T47D (cell line): Measurements from ENCODE around the gene AAMDC.

ENCODE experiments used
- DNase-seq, 2 experiments: peaks; one replicate each; pipeline versions ENCODE4 v3.0.0 to v3.0.0-alpha.2; 2011 to 2012; ENCODE audit warnings: low read depth in 1 of 2, low spot score in 1 of 2
- JUND ChIP-seq: IDR thresholded peaks from 2 replicates; pipeline ENCODE4 v1.6.1; 2012; ENCODE audit warnings: low read depth
- in situ Hi-C: cut with HindIII; loops from 2 replicates; pipeline ENCODE4 v1.10.0; 2016; ENCODE audit warnings: low sequenced_read_pairs, low pct_unique_long_range_greater_than_20kb

Gene AAMDC

DNA sequence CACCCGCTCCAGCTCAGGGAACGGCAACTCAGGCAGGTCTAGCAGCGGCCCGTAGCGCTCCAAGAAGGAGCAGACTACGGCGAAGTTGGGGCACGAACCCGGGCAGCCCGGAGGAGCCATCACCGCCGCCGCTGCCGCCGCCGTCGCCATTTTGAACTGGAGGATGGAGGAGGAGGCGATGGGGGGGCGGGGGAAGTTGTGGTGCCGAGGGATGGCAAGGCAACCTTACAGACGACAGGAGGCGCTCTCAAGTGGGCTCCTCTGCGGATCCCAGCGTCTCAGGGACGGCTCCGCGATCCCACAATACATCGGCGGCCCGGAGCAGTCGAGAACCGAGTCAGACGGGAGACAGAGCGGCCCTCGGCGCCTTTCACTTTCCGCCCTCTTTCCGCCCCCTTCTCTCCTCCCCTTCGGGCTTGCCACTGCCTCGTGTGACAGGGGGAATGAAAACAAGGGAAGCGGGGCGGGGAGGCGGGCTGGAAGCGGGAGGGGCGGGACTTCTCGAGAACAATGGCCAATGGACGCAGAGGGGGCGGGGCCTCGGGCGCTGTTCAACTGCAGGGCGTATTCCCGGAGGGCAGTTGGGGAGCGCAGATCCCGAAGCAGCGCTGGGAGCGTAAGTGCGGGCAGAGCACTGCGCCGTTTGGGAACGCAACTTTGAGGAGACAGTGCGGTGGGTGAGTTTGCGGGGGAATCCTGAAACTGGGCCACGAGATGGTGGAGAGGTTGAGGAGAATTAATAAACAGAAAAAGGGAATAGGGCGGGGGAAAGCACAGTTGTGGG is at the start of gene AAMDC, which contains the start of gene RSF1:
Gene AAMDC, plus strand, starts transcription at position 580 of the 784 bp plus-strand sequence. CDS start 21,353 bp downstream, outside the sequence.
Gene RSF1, minus strand, starts transcription at position 158 of the 784 bp plus-strand sequence. Its CDS starts 8 bp downstream, at position 150.
- DNase-seq, result peak; percentile 91 to 99
- in situ Hi-C loops, result no loop called here
- TF ChIP-seq JUND, result no peak

DNA sequence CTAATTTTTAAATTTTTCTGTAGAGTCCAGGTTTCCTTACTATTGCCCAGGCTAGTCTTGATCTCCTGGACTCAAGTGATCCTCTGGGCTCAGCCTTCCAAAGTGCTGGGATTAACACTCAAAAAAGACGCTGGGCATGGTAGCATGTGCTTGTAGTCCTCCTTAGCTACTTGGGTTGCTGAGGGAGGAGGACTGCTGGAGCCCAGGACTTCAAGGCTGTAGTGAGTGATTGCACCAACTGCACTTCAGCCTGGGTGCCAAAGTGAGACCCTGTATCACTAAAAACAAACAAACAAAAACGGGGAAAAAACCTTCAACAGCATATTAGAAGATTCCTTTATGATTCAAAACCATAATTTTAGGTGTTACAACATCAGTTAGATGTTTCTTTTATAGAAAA is 45.0 kb upstream of the AAMDC start:
- no peak for TF ChIP-seq JUND
- no peak for DNase-seq
- in situ Hi-C loops, result no loop called here

DNA sequence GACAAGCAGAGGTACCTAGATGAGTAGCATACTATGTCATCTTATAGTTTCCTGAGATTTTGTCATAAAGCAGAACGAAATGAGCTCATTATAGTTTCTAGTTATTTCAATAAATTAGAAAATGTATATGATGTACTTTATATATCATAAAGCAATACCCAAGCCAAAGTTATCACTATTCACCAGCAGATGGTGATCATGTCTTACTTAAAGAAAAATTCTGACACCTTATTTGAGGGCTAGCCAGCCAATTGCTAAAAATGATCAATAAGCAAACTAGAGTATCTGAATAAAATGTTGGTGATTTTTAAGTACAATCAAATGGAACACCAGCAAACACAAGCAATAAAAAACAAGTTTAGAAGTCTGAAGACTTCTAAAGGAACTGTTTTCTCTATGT is 44.5 kb upstream of the AAMDC start:
- in situ Hi-C loops, result no loop called here
- no peak for TF ChIP-seq JUND
- DNase-seq, result peak in 1 of 2 experiments; percentile 58

DNA sequence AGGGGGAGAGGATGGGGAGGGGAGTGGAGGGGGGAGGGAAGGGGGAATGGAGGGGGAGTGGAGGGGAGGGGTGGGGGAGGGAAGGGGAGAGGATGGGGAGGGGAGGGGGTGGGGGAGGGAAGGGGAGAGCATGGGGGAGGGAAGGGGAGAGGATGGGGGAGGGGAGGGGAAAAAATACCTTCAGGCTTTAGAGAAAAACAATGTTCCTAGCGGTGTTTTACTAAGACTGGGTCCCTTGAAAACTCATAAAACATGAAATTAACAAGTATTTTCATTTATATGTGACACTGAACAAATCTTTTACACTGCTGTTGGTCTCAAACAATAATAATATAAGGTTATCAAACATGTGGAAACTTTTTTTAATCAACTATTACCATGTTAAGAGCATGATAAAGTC is 42.8 kb upstream of the AAMDC start:
- no peak for DNase-seq
- TF ChIP-seq JUND, result no peak
- in situ Hi-C loops, result no loop called here

DNA sequence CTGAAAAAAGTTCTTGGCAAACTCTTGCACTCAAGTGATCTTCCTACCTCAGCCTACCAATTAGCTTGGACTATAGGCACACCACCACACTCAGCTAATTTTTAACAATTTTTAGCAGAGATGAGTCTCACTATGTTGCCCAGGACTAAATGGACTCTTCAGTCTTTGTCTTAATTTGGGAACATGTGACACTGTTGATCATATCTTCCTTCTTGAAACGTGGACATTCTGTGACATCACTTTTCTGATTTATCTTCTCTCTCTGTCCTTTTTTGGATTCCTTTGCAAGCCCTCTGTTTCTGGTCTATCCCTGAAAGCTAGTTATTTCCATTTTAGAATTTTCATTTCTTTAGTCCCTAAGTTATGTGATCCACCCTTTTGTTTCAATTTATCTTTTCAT is 42.4 kb upstream of the AAMDC start:
- DNase-seq, result no peak
- no peak for TF ChIP-seq JUND
- in situ Hi-C loops, result no loop called here

DNA sequence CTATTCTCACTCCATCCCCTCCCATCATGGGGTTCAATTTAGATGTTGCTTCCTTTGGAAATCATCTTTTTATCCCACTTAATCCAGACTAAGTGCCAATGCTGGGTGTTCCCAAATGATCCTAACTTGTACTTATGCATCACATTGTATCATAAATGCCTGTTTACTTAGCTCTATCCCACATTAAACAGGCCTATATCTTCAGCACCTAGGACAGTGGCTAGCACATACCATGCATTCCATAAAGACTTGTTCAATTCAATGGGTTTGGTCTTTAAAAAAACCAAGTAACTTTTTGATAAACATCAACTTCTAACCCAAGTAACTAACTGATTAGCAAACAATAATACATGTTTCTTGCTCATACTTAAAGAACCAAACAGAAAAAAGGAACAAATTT is 41.0 kb upstream of the AAMDC start:
- TF ChIP-seq JUND, result no peak
- peak; percentile 26 to 84 for DNase-seq
- in situ Hi-C loops, result no loop called here

DNA sequence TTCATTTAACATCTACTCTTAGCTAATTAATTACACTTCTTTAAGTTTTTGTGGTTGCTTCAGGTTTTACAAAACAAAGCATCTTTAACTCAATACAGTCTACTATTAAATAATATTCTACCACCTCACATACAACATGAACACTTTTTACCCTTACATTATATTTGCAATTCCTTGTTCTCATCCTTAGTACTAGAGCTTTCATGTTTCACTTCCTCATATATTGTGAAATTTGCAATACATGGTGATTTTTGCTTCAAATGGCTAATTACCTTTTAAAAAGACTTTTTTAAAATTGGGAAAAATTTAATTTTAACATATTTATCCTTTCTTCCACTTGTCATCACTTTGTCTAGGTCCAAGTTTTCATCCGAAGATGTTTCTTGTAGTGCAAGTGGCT is 37.9 kb upstream of the AAMDC start:
- no peak for DNase-seq
- TF ChIP-seq JUND, result no peak
- in situ Hi-C loops, result no loop called here

DNA sequence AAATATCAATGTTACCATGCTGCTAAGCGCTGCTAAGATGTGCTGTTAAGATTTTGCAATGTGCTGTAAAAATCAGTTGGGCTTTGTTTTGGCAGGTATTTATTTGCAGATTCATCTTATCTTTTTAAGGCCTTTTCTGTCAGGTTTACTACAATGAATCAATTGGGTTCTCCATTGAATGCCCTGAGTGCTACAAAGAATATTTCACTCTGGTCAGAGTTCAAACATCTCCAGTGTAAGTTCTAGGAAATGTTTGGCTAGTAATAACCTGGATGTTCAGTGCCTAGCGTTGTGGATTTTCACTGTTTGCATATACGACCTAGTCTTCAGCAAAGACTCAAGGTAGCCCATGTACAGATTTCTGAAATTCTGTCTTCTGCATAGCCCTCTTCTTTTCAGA is 36.4 kb upstream of the AAMDC start:
- DNase-seq, result no peak
- TF ChIP-seq JUND, result no peak
- in situ Hi-C loops, result no loop called here

DNA sequence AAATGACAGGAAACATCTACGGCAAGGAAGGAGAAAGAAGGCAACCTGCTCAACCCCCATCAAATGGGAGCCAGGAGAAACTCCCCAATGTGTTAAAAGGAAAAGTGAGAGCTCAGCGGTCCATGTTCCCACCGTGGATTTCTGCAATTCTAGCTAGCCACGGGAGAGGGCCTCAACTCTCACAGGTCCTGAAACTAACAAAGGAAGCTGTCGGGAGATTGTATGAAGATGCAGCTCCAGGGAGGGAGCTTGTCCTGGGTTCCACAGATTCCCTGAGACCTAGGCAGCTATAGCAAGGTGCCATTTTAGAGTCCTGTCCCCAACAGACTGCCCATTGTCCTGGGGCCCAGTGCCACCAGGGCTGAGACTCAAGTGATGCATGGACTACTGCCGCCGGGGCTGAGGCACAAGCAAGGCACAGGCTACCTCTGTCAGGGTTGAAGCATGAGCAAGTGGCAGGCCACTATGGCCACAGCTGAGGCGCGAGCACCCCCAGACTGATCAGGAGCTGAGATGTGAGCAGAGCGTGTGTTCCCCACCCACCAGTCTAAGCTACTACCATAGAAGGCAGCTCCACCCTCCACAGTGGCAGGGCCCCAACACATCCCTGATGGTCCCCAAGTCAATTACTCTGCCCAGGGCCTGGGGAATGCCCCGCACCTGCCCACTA is 31.7 kb upstream of the AAMDC start:
- DNase-seq, result peak in 1 of 2 experiments; percentile 22
- in situ Hi-C loops, result no loop called here
- no peak for TF ChIP-seq JUND

DNA sequence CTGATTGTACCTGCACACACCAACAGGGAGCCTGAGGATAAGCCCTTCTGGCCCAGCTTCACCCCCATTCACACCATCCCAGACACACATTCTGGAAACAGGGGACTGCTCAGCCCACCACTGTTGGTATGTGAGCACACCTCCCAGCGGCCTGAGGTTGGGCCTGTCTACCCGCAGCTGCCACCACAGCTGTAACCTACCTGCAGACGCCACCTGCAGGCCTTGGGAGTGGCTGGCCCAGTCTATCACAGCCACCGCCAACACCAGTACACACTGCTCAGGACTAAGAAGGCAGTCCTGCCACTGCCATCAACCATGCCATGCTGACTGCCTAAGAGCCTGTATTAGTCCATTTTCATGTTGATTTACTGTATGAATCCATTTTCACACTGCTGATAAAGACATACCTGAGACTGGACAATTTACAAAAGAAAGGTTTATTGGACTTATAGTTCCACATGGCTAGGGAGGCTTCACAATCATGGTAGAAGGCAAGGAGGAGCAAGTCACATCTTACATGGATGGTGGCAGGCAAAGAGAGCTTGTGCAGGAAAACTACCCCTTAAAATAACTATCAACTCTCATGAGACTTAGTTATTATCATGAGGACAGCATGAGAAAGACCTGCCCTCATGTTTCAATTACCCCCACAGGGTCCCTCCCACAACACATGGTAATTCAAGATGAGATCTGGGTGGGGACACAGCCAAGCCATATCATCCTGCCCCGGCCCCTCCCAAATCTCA is 31.0 kb upstream of the AAMDC start:
- in situ Hi-C loops, result no loop called here
- DNase-seq, result no peak
- no peak for TF ChIP-seq JUND

DNA sequence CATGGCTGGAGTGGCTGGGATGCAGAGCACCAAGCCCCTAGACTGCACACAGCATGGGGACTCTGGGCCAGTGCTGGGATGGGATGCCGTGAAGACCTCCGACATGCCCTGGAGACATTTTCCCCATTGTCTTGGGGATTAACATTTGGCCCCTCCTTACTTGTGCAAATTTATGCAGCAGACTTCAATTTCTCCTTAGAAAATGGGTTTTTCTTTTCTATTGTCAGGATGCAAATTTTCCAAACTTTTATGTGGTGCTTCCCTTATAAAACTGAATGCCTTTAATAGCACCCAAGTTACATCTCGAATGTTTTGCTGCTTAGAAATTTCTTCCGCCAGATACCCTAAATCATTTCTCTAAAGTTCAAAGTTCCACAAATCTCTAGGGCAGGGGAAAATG is 29.6 kb upstream of the AAMDC start:
- in situ Hi-C loops, result no loop called here
- DNase-seq, result no peak
- no peak for TF ChIP-seq JUND

DNA sequence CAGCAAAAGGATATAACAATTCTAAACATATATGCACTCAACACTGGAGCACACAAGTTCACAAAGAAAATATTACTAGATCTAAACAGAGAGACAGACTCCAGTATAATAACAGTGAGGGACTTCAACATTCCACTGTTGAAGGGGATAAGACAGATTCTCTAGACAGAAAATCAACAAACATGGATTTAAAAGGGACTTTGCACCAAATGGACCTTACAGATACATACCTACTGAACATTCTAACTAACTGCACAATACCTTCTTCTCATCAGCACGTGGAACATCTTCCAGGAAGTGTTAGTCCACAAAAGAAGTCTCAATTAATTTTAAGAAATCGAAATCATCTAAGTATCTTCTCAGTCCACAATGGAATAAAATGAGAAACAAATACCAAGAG is 27.0 kb upstream of the AAMDC start:
- no peak for DNase-seq
- in situ Hi-C loops, result no loop called here
- TF ChIP-seq JUND, result no peak

DNA sequence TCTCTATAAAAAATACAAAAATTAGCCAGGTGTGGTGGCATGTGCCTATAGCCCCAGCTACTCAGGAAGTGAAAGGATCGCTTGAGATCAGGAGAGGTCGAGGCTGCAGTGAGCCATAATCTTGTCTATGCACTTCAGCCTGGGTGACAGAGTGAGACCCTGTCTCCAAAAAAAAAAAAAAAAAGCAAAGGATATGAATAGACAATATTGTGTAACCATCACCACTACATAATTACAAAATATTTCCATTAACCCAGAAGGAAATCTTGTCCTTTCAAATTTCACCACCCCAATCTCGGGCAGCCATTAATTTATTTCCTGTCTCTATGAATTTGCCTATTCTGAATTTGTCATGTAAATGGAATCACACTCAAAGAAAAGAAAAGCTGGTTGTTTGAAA is 21.6 kb upstream of the AAMDC start:
- in situ Hi-C loops, result no loop called here
- TF ChIP-seq JUND, result no peak
- no peak for DNase-seq
